Activated CD4-positive, alpha-beta T cell treated with anti-CD3 and anti-CD28 coated beads, Interleukin-2, Interleukin-6, amounts not matched to agents 100 ng/mL and 50 ng/mL, durations not matched to agents 16 hours and 8 hours (primary cell): ENCODE data around the gene FOXP1.

Experiments
- DNase-seq: peaks from one replicate; pipeline ENCODE4 v3.0.0-alpha.2; 2020

Gene FOXP1

DNA sequence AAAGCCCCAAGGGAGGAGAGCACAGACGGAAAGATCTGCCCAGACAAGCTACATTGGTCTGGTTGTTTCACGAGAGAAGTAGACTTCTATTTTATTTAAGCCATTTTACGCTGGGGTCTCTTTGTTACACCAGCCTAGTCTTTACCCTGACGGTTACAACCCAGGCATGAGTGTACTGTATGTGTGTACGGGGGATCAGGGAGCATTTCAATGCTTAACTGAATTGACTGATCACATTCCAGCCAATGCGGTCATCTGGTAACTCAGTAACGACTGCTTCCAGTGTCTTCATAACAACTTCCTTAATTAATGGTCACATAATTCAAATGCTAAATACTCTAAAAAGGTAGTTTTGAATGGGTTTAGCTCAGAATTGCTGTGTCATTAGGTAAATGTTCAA, 288.6 kb downstream of the FOXP1 start:
- DNase-seq = no peak

- no peak for DNase-seq
These were observed 293.2 kb downstream of the FOXP1 start for GRCh38 chr3:71290301-71290700.

DNA sequence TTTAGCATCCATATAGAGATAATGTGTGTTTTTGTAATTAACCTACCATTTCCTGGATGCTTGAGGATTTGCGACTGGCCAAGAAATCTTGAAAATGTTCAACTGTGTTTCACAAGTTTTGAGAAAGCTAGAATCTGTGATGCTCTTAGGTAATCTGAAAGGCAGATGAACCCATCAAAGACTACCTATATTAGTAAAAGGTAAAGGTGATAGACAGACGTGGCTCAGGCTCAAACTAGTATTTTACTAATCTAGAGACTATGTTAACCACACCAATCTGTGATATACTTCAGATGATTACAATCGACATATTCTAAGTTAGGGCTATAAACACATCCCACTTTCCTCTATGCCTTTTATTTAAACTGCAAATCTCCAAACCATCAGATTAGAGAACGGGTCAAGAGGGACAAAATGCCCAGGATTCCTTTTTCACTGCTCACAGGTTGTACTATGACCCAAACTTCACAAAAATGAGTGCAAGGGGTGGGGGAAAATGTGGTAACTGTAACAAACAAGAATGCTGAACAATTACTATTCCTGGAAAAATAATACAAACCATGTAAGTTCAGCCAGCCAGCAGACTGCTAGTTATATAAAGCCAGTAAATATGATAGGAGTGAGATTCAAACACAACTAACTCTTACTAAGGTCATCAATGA, 295.1 kb downstream of the FOXP1 start:
- peak; percentile 22 for DNase-seq

- DNase-seq = no peak
These were observed 298.4 kb downstream of the FOXP1 start for GRCh38 chr3:71285086-71285485.

- no peak for DNase-seq
These were observed 300.6 kb downstream of the FOXP1 start for GRCh38 chr3:71282976-71283375.

GRCh38 chr3:71281280-71281679, 302.2 kb downstream of the FOXP1 start:
- no peak for DNase-seq

DNA sequence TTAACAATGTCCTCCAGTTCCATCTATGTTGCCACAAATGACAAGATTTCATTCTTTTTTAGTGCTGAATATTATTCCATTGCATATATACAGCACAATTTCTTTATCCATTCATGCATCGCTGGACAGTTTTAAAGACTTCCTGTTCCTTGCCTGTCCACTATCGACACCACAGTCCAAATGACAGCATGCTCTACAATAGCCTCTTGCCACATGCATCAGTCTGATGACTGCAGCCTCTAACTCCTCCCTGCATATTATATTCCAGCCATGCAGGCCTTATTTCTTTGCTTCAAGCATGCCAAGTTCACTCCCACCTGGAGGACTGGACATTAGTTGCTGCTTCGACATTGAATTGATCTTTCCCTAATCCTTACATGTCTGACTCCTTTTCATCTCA, 306.2 kb downstream of the FOXP1 start:
- no peak for DNase-seq

DNA sequence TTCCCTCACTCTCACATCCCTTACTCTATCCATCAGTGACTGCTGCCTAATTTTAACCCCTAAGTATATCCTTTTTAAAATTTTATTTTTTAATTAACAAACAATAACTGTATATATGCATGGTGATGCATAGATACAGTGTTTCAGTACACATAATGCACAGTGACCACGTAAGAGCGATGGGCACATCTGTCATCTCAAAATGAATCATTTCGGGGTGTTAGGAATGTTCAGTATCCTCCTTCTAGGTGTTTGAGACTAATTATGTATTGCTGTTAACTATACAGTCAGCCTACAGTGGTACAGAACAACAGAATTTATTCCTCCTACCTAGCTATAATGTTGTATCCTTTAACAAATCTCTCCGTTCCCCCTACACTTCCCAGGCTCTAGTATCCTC, 307.0 kb downstream of the FOXP1 start:
- no peak for DNase-seq

DNA sequence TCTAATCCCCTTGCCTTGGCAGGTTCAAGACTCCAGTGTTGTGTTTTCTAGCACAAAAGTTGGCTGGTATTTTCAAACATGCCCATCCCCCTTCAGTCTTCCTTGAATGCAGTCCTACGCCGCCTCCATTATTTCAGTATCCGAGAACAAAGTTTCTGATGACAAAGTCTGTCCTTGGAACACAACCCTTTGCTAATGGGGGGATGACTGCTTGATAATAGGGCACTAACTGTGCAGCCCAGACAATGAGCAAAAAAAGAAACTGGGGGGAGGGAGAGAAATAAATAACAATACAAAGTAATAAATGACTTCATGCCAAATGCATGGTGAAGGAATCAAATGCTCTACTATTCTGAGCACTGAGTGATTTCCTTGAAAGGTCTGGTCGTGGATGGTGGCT, 310.1 kb downstream of the FOXP1 start:
- no peak for DNase-seq

DNA sequence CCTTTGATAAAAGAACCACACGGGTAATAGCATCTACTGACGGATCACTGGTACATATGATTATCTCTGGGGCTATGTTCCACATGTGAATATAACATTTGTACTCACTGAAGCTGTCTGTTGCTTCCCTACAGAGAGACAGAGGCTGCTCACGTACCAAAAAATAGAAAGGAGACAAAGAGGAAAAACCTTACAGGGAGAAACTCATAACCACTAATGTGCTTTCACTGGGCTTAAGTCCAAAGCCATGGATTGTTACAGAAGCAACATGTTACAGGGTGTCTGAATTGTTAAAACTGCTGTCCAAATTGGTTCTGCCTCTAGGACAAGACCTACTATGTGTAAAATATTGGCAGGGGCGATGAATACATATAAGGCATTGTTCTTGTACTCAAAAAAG, 311.9 kb downstream of the FOXP1 start:
- no peak for DNase-seq

DNA sequence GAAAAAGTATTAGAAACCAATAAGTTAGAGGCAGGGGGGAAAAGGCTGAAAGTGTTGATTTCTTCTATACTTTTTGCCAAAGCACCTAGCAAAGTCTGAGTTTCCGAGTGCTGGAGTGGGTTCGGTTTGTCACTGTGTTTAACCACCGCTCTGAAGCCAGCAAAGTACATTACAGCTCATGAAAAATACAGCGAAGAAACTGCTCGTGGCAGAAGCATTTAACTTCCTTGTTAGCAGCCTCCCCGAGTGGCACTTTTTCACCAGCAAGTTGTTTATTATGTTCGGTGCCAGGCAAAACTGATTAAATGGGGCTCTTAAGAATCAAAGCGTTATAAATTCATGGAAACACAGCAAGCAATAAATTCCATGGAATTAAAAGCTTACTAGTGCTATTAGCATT, 313.6 kb downstream of the FOXP1 start:
- DNase-seq = no peak

DNA sequence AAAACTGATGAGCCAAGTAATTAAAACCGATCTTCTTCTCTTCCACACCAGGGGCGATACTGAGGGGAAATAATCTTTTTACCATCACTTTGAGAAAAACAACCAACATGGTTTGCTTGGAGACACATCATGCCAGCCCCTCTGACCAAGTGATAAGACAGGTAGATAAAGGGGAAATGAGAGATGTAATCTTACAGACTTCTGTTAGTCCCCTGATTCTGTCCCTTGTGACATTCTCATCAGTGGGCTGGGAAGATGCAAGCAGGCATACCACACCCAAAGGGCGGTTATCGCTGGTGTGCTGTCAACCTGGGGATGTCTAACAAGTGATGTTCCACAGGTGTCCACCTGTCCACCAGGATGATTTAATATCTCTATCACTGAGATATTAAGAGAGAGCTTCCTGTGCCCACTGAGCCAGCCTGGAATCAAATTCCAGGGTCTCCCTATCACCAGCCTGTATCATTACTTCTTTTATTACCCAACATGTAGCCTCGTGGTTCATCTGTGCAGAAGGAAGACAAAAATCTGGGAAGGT, 315.0 kb downstream of the FOXP1 start:
- DNase-seq = no peak

DNA sequence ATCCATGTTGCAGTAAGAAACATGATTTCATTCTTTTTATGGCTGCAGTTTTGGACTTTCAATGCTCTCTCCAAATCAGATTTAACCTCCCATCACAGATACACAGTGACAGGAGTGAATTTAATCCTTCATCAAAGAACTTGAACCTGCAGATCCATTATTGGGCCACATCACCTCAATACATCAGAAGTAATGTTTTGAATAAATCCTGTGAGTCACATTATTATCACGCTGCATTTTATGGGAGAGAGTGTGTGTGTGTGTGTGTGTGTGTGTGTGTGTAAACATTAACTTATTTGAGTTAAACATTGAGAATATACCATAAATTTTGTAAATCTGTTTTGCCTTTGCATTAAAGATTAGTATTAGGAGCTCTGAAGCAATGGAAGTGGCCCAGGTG, 316.7 kb downstream of the FOXP1 start:
- DNase-seq = no peak

DNA sequence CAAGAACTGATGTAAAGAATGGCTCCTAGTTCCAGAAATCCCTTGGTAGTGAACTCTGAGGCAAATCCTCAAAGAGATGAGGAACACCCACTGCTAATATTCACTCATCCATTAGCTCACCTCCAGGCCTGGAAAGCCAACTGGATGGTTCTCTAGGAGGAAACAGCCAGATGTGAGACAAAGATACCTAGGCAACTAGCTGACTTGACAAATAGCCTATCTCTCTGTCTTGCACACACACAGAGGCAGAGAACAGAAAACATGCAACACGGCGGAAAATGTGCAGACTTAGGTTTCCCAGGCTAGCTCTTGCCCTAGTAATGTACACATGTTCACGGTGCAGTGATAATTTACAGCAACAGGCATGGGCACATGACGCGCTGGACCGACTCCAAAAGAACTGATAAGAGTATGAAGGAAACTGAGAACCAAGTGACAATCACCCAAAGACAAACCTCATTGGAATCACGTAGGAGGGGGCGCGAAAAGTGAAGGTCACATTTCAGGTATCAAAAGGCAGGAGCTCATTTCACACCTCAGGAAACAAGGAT, 318.1 kb downstream of the FOXP1 start:
- no peak for DNase-seq

DNA sequence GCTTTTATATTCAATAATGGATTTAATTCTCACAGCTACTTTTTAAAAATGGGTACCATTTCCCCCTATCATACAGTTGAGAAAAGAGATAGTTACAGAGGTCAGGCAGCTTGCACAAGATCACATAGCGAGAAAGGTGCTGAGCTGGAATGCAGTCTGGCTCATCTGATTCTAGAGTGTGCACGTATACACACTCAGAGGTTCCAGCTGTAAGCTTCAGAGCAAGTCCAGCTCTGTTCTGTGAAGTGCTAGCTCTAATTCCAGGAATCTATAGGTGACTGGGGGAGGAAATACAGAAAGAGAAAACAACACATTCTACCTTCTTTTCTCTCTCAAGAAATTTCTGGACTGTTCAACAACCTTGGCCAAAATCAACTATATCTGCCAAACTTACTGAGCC, 318.7 kb downstream of the FOXP1 start:
- no peak for DNase-seq

DNA sequence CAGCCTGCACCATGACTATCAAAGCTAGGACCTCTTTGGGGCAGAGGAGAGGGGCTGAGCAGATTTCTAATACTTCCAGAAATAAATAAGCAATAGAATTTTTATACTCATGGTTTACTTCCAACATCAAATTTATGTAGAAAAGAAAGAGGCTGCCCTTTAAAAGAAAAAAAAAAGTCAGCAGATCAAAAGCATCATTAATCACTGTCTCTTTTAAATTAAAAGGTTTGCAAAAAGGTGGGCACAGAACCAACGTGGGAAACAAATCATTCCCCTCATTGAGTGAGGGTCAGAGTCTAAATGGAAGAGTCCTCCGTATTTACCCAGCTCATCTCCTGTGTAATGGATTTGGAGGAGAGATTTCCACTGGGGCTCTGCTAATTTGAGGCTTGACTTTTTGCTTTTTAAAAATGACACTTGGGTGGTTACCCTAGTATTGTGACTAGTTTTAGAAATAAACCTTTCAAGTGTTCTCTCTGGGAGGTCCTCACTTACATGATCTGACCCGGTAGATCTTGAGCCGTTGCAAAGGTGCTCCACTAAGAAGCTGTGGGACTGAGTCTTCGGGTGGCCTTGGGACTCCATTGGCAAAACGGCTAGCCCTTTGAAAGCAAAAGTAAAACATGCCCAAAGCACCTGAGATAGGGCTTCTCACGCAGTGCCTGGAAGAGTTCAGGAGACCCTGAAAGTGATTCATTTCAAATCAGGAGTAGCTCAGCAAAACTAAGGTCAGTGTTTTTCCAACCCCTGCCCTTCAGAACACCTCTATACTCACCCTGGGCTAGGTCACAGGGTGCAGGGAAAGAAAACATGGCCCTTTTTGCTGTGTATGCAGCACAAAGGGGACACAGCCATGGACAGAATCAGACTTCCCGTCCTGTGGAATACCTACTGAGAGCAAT, 320.9 kb downstream of the FOXP1 start:
- DNase-seq = no peak

DNA sequence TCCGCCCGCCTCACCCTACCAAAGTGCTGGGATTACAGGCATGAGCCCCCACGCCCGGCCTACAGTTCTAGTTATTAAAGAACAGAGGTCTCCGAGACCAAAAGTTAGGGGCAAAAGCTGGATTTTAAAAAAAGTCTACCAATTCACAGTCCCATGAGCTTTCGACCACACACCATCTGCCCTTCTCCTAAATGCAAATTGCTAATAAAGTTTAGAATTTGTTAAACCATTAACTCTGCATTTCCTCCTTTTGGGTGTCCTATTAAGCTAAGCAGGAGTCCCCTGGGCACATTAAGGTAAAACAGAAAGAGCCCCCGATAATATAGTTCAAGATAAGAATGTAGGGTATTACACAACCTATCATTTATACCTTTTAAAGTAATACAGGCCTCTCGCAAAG, 322.7 kb downstream of the FOXP1 start:
- DNase-seq = no peak

DNA sequence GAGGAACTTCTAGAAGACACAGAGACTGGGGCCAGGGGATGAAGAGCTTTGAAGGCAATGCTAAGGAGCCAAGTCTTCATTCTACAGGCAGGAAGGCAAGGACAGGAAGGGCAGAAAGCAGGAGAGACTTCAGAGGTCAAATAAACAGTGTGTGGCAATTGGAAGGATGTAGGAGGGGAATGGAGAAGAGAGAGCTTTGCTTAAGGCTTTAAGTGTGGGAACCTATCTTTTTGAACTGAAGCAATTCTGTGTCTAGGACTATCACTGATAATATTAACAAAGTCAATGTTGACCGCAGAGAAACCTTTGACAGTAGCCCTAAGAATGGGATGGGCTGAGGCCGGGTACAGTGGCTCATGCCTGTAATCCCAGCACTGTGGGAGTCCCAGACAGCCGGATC, 325.0 kb downstream of the FOXP1 start:
- DNase-seq = no peak

- DNase-seq = no peak
These were observed 325.4 kb downstream of the FOXP1 start for GRCh38 chr3:71258116-71258515.

- no peak for DNase-seq
These were observed 328.0 kb downstream of the FOXP1 start for GRCh38 chr3:71255498-71255897.

DNA sequence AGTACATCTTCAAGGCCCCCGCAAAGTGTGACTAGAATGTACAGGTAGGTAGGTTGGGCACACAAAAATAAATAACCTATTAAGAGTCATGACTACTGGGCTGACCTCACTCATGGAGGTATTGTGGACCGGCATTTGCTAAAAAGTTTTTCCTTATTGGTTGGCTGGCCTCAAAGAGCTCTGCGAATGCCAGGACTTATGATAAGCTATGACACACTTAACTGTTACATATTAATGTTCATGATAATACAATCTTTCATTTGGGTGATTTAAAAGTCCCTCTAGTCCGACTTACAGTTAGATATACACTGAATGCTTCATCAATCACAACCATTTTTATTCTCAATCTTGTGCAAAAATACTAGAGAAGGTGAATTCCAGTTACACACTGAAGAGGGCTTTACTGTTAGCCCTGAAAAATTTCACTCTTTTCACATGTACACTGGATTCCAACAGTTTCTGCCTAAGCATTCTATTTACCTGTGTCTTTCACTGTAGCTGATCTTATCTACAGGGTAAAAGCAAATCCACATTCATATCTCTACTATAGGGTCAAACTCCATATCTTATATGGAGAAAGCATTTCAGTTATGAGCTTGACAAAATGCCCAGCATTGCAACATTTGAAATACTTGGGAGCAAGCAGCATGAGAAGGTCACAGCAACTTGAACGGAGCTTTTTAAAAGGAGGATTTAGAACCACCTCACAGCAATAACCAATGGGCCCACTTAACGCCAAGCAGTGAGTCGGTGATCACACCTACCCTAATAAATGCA, 329.1 kb downstream of the FOXP1 start:
- DNase-seq = no peak

- DNase-seq = no peak
These were observed 330.4 kb downstream of the FOXP1 start for GRCh38 chr3:71253169-71253568.

- no peak for DNase-seq
These were observed 331.1 kb downstream of the FOXP1 start for GRCh38 chr3:71252466-71252865.
